Activated CD8-positive, alpha-beta memory T cell treated with anti-CD3 and anti-CD28 coated beads, Interleukin-2, amount 50 U/mL, for 1 hour (primary cell): ENCODE measurements around the gene PARP6.

Source experiments
- DNase-seq: peaks from one replicate; pipeline ENCODE4 v3.0.0-alpha.2; 2020; ENCODE audit errors: extremely low read depth

The PARP6 gene

GRCh38 chr15:72198356-72199204, 73.8 kb downstream of the PARP6 start:
- no peak for DNase-seq

GRCh38 chr15:72197460-72198355, 74.6 kb downstream of the PARP6 start, which contains the start of gene GRAMD2A:
Gene GRAMD2A, minus strand, starts transcription at chr15:72197787.
- no peak for DNase-seq

GRCh38 chr15:72197041-72197459, 75.3 kb downstream of the PARP6 start:
- no peak for DNase-seq

GRCh38 chr15:72196409-72197040, 75.8 kb downstream of the PARP6 start:
- no peak for DNase-seq

GRCh38 chr15:72195101-72195511, 77.2 kb downstream of the PARP6 start:
- no peak for DNase-seq

- no peak for DNase-seq
Measured at GRCh38 chr15:72193836-72194396, 78.4 kb downstream of the PARP6 start.

GRCh38 chr15:72192416-72192815, 79.9 kb downstream of the PARP6 start:
- no peak for DNase-seq
